ENCODE data around the gene MPDU1.

DNA sequence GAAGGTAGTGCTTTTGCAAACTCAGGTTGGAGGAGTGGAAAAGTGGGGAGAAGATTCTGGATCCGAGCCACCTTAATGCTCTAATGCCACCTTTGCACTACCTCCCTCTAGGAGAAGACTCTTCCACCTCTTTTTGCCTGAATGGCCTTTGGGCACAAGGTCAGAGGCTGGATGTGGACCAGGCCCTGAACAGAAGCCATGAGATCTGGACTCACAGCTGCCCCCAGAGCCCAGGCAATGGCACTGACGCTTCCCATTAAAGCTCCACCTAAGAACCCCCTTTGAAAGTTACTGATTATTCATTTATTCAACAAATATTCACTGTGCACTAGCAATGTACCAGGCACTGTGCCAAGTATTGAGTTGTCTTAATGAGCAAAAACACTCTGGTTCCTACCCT is 49.4 kb downstream of the MPDU1 start:
- TF ChIP-seq, protein P1, sequence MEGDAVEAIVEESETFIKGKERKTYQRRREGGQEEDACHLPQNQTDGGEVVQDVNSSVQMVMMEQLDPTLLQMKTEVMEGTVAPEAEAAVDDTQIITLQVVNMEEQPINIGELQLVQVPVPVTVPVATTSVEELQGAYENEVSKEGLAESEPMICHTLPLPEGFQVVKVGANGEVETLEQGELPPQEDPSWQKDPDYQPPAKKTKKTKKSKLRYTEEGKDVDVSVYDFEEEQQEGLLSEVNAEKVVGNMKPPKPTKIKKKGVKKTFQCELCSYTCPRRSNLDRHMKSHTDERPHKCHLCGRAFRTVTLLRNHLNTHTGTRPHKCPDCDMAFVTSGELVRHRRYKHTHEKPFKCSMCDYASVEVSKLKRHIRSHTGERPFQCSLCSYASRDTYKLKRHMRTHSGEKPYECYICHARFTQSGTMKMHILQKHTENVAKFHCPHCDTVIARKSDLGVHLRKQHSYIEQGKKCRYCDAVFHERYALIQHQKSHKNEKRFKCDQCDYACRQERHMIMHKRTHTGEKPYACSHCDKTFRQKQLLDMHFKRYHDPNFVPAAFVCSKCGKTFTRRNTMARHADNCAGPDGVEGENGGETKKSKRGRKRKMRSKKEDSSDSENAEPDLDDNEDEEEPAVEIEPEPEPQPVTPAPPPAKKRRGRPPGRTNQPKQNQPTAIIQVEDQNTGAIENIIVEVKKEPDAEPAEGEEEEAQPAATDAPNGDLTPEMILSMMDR (IDR thresholded peaks at IDR 0.05; ENCODE audit: poor library complexity): no peak
- TF ChIP-seq EZH2 (IDR thresholded peaks at IDR 0.05; ENCODE audit: borderline replicate concordance): no peak

All from hepatocyte (in vitro differentiated cells).